Choroid plexus epithelial cell (primary cell): Measurements from ENCODE around the gene MXD3.
"Not testable (repeated sequence)": the region's sequence is repeated elsewhere in the genome, so short reads cannot be mapped to it uniquely, and the experiment has no call there.

Experiments used
- DNase-seq: peaks from one replicate; pipeline ENCODE4 v3.0.0-alpha.2; 2010; ENCODE audit warnings: low read depth
- H3K4me3 ChIP-seq: 2 replicates; pipeline ENCODE4 v1.5.1; 2011; ENCODE audit warnings: low read depth, mild to moderate bottlenecking, control low read depth, low read length, moderate library complexity
- TF ChIP-seq, protein P1 (sequence below): conservative IDR thresholded peaks from 2 replicates; pipeline ENCODE4 v1.5.1; 2011; ENCODE audit warnings: low read depth, mild to moderate bottlenecking, control low read depth, inconsistent platforms, low read length, moderate library complexity

MXD3 gene

DNA sequence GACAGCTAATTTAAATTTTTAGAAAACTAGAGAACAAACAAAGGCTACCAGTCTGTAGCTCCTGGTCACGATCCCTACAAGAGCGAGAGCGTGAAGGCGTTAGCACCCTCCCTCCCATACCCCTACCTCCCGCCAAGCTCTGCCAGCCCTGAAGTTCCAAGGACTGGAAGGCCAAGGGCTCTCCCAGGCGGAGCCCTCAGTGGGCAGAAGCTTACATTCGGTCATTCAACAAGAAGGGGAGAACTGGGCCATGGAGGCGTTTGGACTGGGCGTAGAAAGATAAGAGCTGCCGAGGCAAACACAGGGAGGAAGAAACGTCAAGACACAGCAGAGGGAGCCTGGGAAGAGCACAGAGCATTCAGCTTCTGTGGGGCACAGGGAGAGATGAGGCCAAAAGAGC, 3.0 kb downstream of the MXD3 start:
- TF ChIP-seq, protein P1, sequence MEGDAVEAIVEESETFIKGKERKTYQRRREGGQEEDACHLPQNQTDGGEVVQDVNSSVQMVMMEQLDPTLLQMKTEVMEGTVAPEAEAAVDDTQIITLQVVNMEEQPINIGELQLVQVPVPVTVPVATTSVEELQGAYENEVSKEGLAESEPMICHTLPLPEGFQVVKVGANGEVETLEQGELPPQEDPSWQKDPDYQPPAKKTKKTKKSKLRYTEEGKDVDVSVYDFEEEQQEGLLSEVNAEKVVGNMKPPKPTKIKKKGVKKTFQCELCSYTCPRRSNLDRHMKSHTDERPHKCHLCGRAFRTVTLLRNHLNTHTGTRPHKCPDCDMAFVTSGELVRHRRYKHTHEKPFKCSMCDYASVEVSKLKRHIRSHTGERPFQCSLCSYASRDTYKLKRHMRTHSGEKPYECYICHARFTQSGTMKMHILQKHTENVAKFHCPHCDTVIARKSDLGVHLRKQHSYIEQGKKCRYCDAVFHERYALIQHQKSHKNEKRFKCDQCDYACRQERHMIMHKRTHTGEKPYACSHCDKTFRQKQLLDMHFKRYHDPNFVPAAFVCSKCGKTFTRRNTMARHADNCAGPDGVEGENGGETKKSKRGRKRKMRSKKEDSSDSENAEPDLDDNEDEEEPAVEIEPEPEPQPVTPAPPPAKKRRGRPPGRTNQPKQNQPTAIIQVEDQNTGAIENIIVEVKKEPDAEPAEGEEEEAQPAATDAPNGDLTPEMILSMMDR = no peak
- DNase-seq = no peak
- no peak overlapping the region for H3K4me3 ChIP-seq

GRCh38 chr5:177307544-177308363, 3.9 kb downstream of the MXD3 start:
- TF ChIP-seq, protein P1 = no peak
- no peak for DNase-seq
- H3K4me3 ChIP-seq = no peak overlapping the region

DNA sequence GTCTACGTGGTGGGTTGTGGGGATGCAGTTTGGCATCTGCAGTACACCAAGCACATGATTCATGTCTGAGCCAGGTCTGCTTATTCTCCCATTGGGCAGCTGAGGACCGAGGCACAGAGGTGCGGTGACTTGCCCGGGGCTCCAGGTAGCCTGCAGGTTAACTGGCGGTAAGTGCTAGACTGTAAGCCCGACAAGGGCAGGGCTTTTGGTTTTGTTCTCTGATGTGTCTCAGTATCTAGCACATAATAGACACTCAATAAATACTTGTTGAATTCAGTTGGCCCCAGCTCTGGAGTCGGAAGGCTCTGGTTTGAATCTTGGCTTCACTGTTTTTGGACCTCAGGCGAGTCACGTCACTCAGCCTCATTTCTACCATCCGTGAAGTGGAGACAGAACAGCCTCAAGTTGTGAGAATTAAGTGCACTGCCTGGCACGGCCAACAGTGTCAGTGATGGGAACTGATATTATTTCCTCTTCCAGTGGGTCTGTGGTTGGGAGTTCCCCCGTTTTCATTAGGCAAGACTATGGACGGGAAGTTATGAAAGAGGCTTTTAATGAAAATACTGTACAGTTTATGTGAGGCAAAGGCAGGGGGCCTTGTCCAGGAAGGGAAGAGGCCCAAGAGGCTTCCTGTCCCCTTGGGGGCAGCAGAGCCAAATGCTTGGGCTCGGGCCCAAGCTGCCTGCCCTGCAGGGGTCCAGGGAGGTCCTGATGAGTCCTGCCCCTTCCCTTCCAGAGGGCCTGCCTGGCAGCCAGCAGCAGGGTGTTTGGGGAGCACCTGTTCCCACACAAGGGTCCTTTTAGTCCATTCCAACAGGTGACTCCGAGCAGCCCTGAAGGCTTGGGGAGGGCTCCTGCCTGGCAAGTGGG, 4.8 kb downstream of the MXD3 start:
- DNase-seq = peak; percentile 95
- no peak overlapping the region for H3K4me3 ChIP-seq
- TF ChIP-seq, protein P1 = peak; percentile 35

- H3K4me3 ChIP-seq, DNase-seq: not testable (repeated sequence)
Measured at GRCh38 chr5:177306103-177306640, 5.5 kb downstream of the MXD3 start.

DNA sequence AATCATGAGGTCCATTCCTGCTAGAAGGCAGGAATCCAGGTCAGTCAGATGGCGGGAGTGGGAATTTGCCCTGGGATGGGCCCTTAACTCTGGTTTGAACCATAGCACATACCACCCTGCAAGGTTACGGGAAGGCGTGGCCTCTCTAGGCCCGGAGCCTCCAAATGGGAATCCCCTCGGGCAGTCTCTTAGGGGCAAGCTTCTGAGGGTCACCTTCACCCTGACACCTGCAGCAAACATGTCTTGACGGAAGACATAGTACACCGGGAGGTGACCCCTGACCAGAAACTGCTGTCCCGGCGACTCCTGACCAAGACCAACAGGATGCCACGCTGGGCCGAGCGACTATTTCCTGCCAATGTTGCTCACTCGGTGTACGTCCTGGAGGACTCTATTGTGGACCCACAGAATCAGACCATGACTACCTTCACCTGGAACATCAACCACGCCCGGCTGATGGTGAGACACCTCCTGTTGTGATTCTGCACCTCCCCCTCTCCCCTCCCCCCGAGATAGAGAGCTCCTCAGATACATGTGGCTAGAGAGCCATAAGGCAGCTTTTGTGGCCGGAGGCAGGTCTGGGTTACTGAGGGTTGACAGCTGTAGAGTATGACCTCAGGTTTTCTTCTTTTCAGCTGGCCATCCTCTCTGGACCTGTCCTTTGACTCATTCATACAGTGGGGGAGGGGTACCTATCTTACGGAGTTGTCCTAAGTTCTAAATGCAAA, 7.1 kb downstream of the MXD3 start:
- no peak for DNase-seq
- peak overlapping the region; percentile 95 for H3K4me3 ChIP-seq
- TF ChIP-seq, protein P1 = no peak

DNA sequence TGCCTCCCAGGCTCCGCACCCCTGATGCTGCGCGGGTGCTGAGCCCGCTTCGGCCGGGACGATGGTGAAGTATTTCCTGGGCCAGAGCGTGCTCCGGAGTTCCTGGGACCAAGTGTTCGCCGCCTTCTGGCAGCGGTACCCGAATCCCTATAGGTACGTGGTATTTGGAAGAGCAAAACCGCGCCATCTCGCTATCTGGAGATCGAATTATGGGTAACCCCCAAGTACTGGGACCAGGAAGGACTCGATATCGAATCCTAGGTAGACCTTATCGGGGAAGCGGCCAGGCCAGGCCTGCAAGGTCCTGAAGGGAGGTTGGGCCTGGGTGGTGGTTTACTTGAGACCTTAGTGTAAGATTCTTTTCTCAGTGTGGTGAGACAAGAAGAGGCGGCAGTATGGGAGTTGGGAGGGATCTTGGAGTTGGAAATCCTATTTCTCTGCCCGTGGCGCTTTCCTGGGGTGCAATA, 7.7 kb downstream of the MXD3 start:
- peak overlapping the region; percentile 95 for H3K4me3 ChIP-seq
- DNase-seq = peak; percentile 37
- TF ChIP-seq, protein P1 = no peak
